Measurements from ENCODE around the gene FAM120A.

The FAM120A gene

GRCh38 chr9:93513606-93514005 is 62.1 kb downstream of the FAM120A start:
- no peak overlapping the region for H3K4me3 ChIP-seq (replicated peaks; ENCODE audit: low read depth, low read length)
- DNase-seq (ENCODE audit: extremely low read depth, low read depth) = no peak
- TF ChIP-seq CTCF (IDR thresholded peaks at IDR 0.05; ENCODE audit: low read depth, low read length, missing control alignments) = no peak

- H3K4me3 ChIP-seq (replicated peaks; ENCODE audit: low read depth, low read length) = no peak overlapping the region
- no peak for DNase-seq (ENCODE audit: extremely low read depth, low read depth)
Measured at GRCh38 chr9:93517331-93517730, 65.8 kb downstream of the FAM120A start.

GRCh38 chr9:93520523-93520922 is 69.0 kb downstream of the FAM120A start:
- no peak for TF ChIP-seq CTCF (IDR thresholded peaks at IDR 0.05; ENCODE audit: low read depth, low read length, missing control alignments)
- no peak for DNase-seq (ENCODE audit: extremely low read depth, low read depth)

More at GRCh38 chr9:93517331-93517730, 65.8 kb downstream of the FAM120A start:
- TF ChIP-seq CTCF (IDR thresholded peaks at IDR 0.05; ENCODE audit: low read depth, low read length, missing control alignments) = no peak

GRCh38 chr9:93522736-93523135 is 71.3 kb downstream of the FAM120A start:
- no peak for TF ChIP-seq CTCF (IDR thresholded peaks at IDR 0.05; ENCODE audit: low read depth, low read length, missing control alignments)
- H3K4me3 ChIP-seq (replicated peaks; ENCODE audit: low read depth, low read length) = no peak overlapping the region
- no peak for DNase-seq (ENCODE audit: extremely low read depth, low read depth)

More at GRCh38 chr9:93520523-93520922, 69.0 kb downstream of the FAM120A start:
- no peak overlapping the region for H3K4me3 ChIP-seq (replicated peaks; ENCODE audit: low read depth, low read length)

GRCh38 chr9:93523518-93524144 is 72.1 kb downstream of the FAM120A start:
- no peak for TF ChIP-seq CTCF (IDR thresholded peaks at IDR 0.05; ENCODE audit: low read depth, low read length, missing control alignments)
- no peak for DNase-seq (ENCODE audit: extremely low read depth, low read depth)
- no peak overlapping the region for H3K4me3 ChIP-seq (replicated peaks; ENCODE audit: low read depth, low read length)

GRCh38 chr9:93525476-93525875 is 74.0 kb downstream of the FAM120A start:
- TF ChIP-seq CTCF (IDR thresholded peaks at IDR 0.05; ENCODE audit: low read depth, low read length, missing control alignments) = no peak
- no peak for DNase-seq (ENCODE audit: extremely low read depth, low read depth)

GRCh38 chr9:93531374-93531773 is 79.9 kb downstream of the FAM120A start:
- H3K4me3 ChIP-seq (replicated peaks; ENCODE audit: low read depth, low read length) = no peak overlapping the region
- DNase-seq (ENCODE audit: extremely low read depth, low read depth) = no peak
- no peak for TF ChIP-seq CTCF (IDR thresholded peaks at IDR 0.05; ENCODE audit: low read depth, low read length, missing control alignments)

More at GRCh38 chr9:93525476-93525875, 74.0 kb downstream of the FAM120A start:
- no peak overlapping the region for H3K4me3 ChIP-seq (replicated peaks; ENCODE audit: low read depth, low read length)

Data from HFF-Myc (cell line).